Kidney tubule cell (primary cell): Measurements from ENCODE around the gene SLC25A10.

Experiments
- DNase-seq: peaks from one replicate; pipeline ENCODE4 v3.0.0-alpha.2; 2018; ENCODE audit warnings: low spot score

Gene SLC25A10

DNA sequence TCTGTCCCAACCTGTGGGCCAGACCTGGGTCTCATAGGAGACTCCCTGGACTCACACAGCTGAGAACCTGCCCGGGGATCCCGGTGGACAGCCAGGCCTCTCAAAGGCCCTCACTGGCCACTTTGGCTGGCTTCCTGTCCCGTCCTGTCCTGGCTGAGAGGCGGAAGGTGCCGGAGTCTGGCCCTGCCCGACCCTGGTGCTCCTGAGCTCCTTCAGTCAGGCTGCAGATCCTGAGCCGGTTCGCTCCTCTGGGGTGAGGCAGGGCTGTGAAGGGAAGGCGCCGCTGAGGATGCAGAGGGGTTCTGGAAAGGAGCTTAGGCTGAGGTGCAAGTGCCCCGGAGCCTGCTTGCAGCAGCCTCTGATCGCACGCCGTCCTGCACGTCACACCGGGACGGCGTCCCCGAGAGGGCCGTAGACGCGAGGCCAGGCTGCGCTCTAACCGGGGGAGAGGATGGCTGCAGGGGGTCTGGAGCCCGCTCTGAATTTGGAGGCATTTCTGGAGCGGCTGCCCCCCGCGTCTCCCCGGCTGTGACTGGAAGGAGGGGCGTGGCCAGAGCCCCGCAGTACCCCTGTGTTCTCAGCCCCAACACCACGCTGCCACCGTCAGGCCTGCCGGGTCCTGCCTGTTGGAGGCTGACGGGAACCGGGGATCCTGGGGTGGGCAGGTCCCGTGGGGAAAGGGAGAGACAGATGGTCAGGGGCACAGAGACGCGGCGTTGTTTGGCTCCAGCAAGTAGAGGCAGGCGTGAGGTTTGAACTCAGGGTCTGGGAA is 24.1 kb upstream of the SLC25A10 start:
- no peak for DNase-seq

- DNase-seq: no peak
These were observed 23.5 kb upstream of the SLC25A10 start for GRCh38 chr17:81688616-81689015.

- DNase-seq: no peak
These were observed 22.0 kb upstream of the SLC25A10 start for GRCh38 chr17:81690066-81690465.

- DNase-seq: no peak
These were observed 21.5 kb upstream of the SLC25A10 start for GRCh38 chr17:81690549-81690948.

DNA sequence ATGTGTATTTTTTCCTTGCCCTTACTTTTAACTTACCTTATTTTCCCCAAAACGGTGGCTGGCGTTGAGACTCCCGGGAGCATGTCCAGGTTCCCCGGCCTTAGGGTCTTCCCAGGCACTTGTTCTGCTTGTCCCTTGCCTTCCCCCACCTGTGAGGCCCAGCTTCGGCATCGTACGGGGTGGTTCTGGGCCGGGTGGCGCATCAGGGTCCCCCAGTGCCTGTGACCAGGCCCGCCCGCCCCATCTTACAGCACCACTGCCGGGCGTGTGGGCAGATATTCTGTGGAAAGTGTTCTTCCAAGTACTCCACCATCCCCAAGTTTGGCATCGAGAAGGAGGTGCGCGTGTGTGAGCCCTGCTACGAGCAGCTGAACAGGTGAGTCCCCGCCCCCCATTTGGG is 20.9 kb upstream of the SLC25A10 start:
- no peak for DNase-seq

GRCh38 chr17:81691608-81692007 is 20.5 kb upstream of the SLC25A10 start:
- DNase-seq: no peak

DNA sequence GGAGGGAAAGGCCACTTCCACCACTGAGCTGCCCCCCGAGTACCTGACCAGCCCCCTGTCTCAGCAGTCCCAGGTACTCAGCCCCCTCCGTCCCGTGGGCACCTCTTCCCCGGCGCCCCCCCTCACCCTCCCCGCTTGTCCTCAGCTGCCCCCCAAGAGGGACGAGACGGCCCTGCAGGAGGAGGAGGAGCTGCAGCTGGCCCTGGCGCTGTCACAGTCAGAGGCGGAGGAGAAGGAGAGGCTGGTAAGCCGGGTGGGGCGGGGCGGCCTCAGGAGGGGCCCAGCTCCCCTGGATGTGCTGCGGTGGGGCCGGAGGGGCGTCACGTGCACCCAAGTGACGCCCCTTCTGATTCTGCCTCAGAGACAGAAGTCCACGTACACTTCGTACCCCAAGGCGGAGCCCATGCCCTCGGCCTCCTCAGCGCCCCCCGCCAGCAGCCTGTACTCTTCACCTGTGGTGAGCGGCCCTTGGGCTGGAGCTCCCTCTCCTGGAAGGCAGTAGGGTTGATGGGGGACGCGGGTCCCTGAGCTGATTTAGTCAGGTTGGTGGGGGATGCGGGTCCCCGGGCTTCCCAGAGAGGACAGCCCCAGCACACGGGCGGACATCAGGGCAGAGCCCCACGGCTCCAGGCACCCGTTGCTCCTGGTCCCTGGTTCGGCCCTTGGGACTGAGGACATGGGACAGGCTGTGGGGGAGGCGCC is 18.4 kb upstream of the SLC25A10 start:
- no peak for DNase-seq

DNA sequence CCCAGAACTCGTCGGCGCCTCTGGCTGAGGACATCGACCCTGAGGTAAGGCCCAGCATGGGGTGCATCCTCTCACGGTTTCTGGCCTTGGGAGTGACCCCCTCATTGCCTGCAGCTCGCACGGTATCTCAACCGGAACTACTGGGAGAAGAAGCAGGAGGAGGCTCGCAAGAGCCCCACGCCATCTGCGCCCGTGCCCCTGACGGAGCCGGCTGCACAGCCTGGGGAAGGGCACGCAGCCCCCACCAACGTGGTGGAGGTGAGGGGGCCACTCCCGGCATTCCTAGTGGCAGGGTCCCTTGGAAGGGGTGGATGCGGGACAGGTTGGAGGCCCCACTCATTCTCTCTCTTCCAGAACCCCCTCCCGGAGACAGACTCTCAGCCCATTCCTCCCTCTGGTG is 17.3 kb upstream of the SLC25A10 start:
- DNase-seq: no peak

DNA sequence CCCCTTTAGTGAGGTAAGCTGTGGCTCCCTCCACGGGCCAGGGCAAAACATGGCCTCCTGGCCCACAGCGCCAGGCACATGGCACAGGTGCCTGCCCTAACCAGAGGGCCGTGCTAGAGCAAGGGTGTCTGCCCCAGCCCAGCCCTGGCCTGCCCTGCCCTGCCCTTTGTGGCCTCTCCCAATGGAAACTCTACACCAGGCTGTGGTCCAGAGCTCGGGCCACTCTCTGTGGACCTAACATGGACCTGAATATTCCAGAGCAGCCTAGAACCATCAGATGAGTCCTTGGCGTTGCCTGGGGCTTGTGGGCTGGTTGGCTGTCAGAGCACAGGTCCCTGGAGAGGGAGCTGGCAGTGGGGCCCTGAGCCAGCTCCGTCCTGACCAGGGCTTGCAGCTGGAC is 16.9 kb upstream of the SLC25A10 start:
- DNase-seq: no peak

- no peak for DNase-seq
These were observed 16.3 kb upstream of the SLC25A10 start for GRCh38 chr17:81695801-81696200.

DNA sequence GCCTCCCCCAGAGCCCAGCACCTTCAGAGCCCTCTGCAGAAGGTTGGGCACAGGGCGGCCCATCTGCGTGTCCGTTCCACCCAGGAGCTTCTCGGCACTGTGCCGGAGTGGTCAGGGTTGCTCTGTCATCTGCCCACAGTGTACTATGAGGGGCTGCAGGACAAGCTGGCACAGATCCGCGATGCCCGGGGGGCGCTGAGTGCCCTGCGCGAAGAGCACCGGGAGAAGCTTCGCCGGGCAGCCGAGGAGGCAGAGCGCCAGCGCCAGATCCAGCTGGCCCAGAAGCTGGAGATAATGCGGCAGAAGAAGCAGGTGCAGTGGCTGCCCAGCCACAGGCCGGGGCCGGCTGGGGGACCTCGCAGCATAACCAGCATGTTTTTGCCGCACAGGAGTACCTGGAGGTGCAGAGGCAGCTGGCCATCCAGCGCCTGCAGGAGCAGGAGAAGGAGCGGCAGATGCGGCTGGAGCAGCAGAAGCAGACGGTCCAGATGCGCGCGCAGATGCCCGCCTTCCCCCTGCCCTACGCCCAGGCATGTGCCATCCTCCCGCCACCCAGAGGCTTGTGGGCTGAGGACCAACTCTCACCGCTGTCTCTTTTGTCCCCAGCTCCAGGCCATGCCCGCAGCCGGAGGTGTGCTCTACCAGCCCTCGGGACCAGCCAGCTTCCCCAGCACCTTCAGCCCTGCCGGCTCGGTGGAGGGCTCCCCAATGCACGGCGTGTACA is 15.7 kb upstream of the SLC25A10 start:
- DNase-seq: no peak

DNA sequence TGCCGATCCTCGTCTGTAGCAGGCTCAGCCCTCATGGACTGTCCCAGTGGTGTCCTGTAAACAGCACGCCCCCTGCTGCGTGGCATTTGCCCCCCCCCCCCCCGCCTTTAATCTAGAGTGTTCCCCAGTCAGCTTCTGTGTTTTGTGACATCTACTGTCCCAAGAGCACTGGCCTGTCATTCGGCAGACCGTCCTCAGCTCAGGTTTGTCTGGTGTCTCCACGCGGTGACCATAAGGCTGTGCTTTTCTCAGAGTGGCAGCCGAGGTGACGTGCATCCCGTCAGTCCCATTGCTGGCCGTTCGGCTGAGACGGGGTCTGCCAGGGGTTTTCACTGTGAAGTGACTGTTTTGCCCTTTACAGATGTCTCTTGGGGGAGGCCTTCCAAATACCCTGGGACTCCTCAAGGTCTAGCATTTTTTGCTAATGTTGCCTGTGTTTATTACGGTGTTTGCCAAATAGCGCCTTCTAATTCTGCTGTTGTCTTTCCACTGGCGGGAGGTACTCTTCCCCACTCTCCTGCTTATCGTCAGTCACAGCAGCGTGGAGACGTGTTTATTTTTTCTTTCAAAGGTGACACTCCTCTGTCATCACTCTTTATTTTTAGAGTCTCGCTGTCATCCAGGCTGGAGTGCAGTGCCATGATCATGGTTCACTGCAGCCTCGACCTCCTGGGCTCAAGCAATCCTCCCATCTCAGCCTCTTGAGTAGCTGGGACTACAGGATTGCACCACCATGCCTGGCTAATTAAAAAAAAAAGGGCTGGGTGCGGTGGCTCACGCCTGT is 14.6 kb upstream of the SLC25A10 start:
- no peak for DNase-seq

DNA sequence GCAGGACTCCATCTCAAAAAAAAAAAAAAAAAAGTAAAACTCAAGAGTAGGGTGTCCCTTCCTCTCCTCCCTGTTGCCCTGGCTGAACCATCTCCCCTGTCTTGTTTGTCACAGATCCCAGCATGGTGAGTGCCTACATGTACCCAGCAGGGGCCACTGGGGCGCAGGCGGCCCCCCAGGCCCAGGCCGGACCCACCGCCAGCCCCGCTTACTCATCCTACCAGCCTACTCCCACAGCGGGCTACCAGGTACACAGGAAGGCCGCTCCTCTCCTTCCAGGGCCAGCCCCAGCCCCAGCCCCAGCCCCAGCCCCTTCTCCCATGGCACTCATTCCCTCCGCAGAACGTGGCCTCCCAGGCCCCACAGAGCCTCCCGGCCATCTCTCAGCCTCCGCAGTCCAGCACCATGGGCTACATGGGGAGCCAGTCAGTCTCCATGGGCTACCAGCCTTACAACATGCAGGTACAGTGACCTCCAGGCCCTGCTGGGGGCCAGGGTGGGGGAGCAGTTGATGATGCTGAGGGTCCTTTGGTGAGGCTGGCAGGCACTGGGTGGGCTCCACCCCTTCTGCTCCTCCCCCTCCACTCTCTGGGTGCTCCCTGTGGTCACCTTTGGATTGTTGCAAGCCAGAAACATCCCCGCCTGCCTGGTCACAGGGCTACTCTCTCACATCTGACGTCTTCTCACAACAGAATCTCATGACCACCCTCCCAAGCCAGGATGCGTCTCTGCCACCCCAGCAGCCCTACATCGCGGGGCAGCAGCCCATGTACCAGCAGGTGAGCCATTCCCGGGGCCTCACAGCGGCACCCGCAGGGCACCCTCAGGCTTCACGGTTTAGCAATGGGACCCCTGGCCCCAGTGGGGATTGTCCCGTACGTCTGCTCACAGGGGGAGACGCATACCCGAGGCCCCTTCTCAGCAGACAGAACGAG is 11.5 kb upstream of the SLC25A10 start:
- DNase-seq: no peak

- peak; percentile 7 for DNase-seq
These were observed 10.6 kb upstream of the SLC25A10 start for GRCh38 chr17:81701288-81702071.

DNA sequence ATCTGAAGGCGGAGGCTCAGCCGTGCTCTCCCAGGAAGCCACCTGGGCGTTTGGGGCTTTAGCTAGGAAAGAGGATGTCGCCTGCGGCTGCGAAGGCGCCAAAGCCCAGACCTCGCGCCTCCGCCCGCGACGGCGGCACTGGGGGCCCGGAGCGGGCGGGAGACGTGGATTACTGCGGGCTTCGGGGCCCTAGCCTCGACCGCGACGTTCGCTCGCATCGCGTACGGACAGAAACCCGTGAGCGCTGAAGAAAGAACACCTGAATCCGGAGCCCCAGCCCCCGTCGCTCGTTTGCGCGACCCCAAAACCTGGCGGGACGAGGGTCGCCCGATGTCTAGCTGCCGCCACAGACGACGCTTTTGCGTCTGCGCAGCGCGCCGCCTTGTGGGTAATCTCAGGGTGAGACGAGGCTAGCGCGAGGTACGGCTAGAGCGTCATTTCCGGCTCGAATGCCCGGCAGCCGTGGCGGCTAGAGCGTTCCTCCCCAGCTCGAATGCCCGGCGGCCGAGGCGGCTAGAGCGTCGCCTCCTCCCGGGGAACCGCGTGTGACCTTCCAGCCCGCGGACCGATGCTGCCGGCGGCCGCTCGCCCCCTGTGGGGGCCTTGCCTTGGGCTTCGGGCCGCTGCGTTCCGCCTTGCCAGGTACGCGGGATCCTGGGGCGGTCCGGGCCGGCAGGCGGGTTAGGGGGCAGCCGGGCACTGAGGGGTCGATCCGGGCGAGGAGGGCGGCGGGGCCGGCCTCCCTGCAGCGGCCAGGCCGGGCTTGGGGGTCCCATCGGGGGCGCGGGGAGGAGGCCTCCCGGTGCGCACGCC is 8.9 kb upstream of the SLC25A10 start, which contains the start of gene MRPL12:
Gene MRPL12, plus strand, starts transcription at position 434 of the 813 bp plus-strand sequence. Its CDS starts 135 bp downstream, at position 569.
- DNase-seq: peak; percentile 93

- no peak for DNase-seq
These were observed 8.1 kb upstream of the SLC25A10 start for GRCh38 chr17:81703747-81704654.

DNA sequence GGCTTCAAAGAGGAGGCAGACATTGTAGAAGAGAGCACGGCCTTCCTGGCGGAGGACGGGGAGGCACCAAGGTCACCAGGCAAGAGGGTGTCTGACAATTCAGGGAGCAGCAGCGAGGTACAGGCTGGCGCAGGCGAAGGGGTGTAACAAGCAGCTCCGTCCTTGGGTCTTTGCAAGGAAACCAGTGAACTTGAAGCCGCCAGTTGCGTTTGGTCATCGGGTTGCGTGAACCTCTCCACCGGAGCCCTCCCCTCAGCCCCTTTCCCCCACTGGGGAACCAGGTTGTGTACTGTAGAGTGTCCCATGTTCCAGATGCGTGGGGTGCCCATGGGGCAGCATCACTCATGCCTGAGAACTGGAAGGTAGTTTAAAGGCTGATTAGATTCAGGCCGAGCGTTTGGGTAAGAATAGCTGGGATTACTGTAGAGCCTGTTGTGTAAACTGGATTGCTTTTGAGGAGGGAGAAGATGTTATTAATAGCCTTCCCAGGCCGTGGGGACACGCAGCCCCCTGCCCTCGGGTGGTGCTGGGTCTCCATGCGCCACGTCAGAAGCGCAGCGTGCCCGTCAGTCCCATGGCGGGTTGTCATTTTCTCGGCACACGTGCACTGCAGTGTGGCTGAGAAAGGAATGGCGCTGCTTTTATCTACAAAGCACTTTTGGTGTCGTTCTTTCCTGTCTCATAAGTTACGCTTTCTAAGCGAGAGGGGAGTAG is 6.4 kb upstream of the SLC25A10 start:
- DNase-seq: no peak

- DNase-seq: no peak
These were observed 5.9 kb upstream of the SLC25A10 start for GRCh38 chr17:81706232-81706611.
